ENCODE results near the gene CLCN3. TPM values are rescaled to one million over a fixed set of nuclear protein-coding genes. Genes with fewer than 3 reads are reported as not detected.

CLCN3 gene
- total and polyA plus RNA-seq, 9 of the 15 experiments (the other 6 are each of a cell fraction or from before 2014, with no cell fraction given), result 12.7 to 60.6 (median 38.5) TPM

GRCh38 chr4:169612871-169613859 is 7.2 kb upstream of the CLCN3 start (continued):
- no peak for TF ChIP-seq POLR3G (IDR thresholded peaks at IDR 0.05; ENCODE audit: extremely low read depth, insufficient read length, insufficient replicate concordance)
- no peak for TF ChIP-seq TAL1 (IDR thresholded peaks at IDR 0.05)
- TF ChIP-seq MCM2 (IDR thresholded peaks at IDR 0.05; ENCODE audit: low read depth), result no peak
- peak; percentile 19; the same call in 1 of the 2 replicates for TF ChIP-seq SOX6 (IDR thresholded peaks at IDR 0.05)
- TF ChIP-seq ZFPM2 (CRISPR knock-in tag; IDR thresholded peaks at IDR 0.05), result no peak
- no peak for TF ChIP-seq NCOA1 (IDR thresholded peaks at IDR 0.05; ENCODE audit: low read depth)
- no peak for TF ChIP-seq ZNF384 (IDR thresholded peaks at IDR 0.05; ENCODE audit: low read depth, low read length)
- TF ChIP-seq NFIX (CRISPR knock-in tag; IDR thresholded peaks at IDR 0.05; ENCODE audit: low read depth), result no peak
- TF ChIP-seq PRMT5 (CRISPR knock-in tag; IDR thresholded peaks at IDR 0.05), result no peak
- no peak for TF ChIP-seq HNRNPH1 (optimal IDR thresholded peaks at IDR 0.05; ENCODE audit: low read depth, low read length)
- TF ChIP-seq SIRT6 (IDR thresholded peaks at IDR 0.05; ENCODE audit: low read depth, low read length), result no peak
- TF ChIP-seq NRF1 (conservative IDR thresholded peaks at IDR 0.05 in 1 of 2, IDR thresholded peaks at IDR 0.05 in 1 of 2), result no peak
- no peak for TF ChIP-seq CLOCK (CRISPR knock-in tag; IDR thresholded peaks at IDR 0.05; ENCODE audit: borderline replicate concordance)
- TF ChIP-seq MEIS2 (IDR thresholded peaks at IDR 0.05; ENCODE audit: partially characterized antibody), result no peak
- TF ChIP-seq, protein P1, sequence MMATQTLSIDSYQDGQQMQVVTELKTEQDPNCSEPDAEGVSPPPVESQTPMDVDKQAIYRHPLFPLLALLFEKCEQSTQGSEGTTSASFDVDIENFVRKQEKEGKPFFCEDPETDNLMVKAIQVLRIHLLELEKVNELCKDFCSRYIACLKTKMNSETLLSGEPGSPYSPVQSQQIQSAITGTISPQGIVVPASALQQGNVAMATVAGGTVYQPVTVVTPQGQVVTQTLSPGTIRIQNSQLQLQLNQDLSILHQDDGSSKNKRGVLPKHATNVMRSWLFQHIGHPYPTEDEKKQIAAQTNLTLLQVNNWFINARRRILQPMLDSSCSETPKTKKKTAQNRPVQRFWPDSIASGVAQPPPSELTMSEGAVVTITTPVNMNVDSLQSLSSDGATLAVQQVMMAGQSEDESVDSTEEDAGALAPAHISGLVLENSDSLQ (IDR thresholded peaks at IDR 0.05), result no peak
- no peak for TF ChIP-seq BRF1 (IDR thresholded peaks at IDR 0.05; ENCODE audit: borderline replicate concordance, extremely low read depth, insufficient read length)
- TF ChIP-seq NFE2 (IDR thresholded peaks at IDR 0.05; ENCODE audit: low read depth), result no peak
- no peak for TF ChIP-seq ZFP91 (CRISPR knock-in tag; IDR thresholded peaks at IDR 0.05)
- no peak for TF ChIP-seq ZNF133 (CRISPR knock-in tag; IDR thresholded peaks at IDR 0.05)
- no peak for TF ChIP-seq ZC3H11A (IDR thresholded peaks at IDR 0.05; ENCODE audit: low read depth, low read length)
- TF ChIP-seq SMAD4 (CRISPR knock-in tag; conservative IDR thresholded peaks at IDR 0.05), result no peak
- no peak for TF ChIP-seq RNF219 (CRISPR knock-in tag; IDR thresholded peaks at IDR 0.05)

Data from K562 (cell line).